ENCODE data around the gene DYNLT5. TPM values are rescaled to one million over a fixed set of nuclear protein-coding genes. Genes with fewer than 3 reads are reported as not detected.

DYNLT5 gene
- total RNA-seq, 1 experiment from 2014 or later, result not detected

- ChIA-PET POLR2A (no interaction called here), CTCF (no interaction called here)
- Histone ChIP-seq H3K4me3 (ENCODE audit: low read depth, low read length) (no peak overlapping the region), H3K4me1 (no peaks in the 10 kb centered on the region), H3K27me3 (replicated peaks; ENCODE audit: control insufficient read depth, insufficient read depth, low read length) (no peaks in the 10 kb centered on the region), H3K9me3 (no peaks in the 10 kb centered on the region), H3K36me3 (ENCODE audit: control insufficient read depth, insufficient read depth, low read length) (no peaks in the 10 kb centered on the region)
- no peaks in the 10 kb centered on the region for H3K4me1 Mint-ChIP-seq (ENCODE audit: low read depth, unreplicated experiment)
- TF ChIP-seq CTCF (IDR thresholded peaks at IDR 0.05; ENCODE audit: insufficient read depth in 1 of 2, low read depth in 1 of 2, low read length in 1 of 2, severe bottlenecking in 1 of 2, unreplicated experiment in 1 of 2), result no peak
- DNase-seq, result no peak
- no peaks in the 10 kb centered on the region for H3K36me3 Mint-ChIP-seq (ENCODE audit: insufficient read depth, unreplicated experiment)
- peaks cover 8% of the 10 kb centered on the region for H3K27me3 Mint-ChIP-seq (ENCODE audit: insufficient read depth, unreplicated experiment)
- H3K27ac Mint-ChIP-seq (ENCODE audit: unreplicated experiment), result no peak overlapping the region
- H3K9me3 Mint-ChIP-seq (ENCODE audit: unreplicated experiment), result no peaks in the 10 kb centered on the region
- no peak overlapping the region for H3K4me3 Mint-ChIP-seq (ENCODE audit: unreplicated experiment)
- BruUV-seq (replicated peaks), result no TSS peak
- intact Hi-C loops (cut with micrococcal nuclease; ENCODE audit: unreplicated experiment), result no loop called here
These were observed 4.8 kb upstream of the DYNLT5 start for GRCh38 chr1:66747501-66747900.

DNA sequence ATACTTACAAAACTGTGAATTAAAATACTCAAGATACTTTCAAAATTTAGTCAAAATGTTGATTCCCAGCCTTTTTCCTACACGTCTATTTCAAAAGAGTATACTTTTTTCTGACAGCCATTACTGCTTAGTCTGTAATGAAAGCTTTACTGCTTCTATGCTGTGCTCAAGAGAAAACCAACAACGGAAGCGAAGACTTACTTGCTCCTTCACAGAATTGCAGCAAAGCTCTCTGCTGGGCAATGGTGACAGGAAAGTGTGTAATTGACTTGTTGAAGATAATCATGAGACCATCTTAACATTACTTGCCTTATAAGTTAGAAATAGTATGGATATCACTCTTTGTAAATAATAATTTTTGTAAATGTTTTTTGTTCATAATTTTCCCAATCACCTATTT, 1.7 kb upstream of the DYNLT5 start:
- CTCF ChIA-PET, result no interaction called here
- BruUV-seq (replicated peaks), result no TSS peak
- H3K36me3 Mint-ChIP-seq (ENCODE audit: insufficient read depth, unreplicated experiment), result no peaks in the 10 kb centered on the region
- peaks cover 8% of the 10 kb centered on the region for H3K27me3 Mint-ChIP-seq (ENCODE audit: insufficient read depth, unreplicated experiment)
- no peaks in the 10 kb centered on the region for H3K4me1 ChIP-seq
- POLR2A ChIA-PET, result no interaction called here
- TF ChIP-seq CTCF (IDR thresholded peaks at IDR 0.05; ENCODE audit: insufficient read depth in 1 of 2, low read depth in 1 of 2, low read length in 1 of 2, severe bottlenecking in 1 of 2, unreplicated experiment in 1 of 2), result no peak
- no peak overlapping the region for H3K4me3 Mint-ChIP-seq (ENCODE audit: unreplicated experiment)
- no peaks in the 10 kb centered on the region for H3K4me1 Mint-ChIP-seq (ENCODE audit: low read depth, unreplicated experiment)
- no peaks in the 10 kb centered on the region for H3K27me3 ChIP-seq (replicated peaks; ENCODE audit: control insufficient read depth, insufficient read depth, low read length)
- H3K36me3 ChIP-seq (ENCODE audit: control insufficient read depth, insufficient read depth, low read length), result no peaks in the 10 kb centered on the region
- H3K9me3 Mint-ChIP-seq (ENCODE audit: unreplicated experiment), result no peaks in the 10 kb centered on the region
- no peaks in the 10 kb centered on the region for H3K9me3 ChIP-seq
- H3K4me3 ChIP-seq (ENCODE audit: low read depth, low read length), result no peak overlapping the region
- intact Hi-C loops (cut with micrococcal nuclease; ENCODE audit: unreplicated experiment), result no loop called here
- DNase-seq, result no peak
- no peak overlapping the region for H3K27ac Mint-ChIP-seq (ENCODE audit: unreplicated experiment)

DNA sequence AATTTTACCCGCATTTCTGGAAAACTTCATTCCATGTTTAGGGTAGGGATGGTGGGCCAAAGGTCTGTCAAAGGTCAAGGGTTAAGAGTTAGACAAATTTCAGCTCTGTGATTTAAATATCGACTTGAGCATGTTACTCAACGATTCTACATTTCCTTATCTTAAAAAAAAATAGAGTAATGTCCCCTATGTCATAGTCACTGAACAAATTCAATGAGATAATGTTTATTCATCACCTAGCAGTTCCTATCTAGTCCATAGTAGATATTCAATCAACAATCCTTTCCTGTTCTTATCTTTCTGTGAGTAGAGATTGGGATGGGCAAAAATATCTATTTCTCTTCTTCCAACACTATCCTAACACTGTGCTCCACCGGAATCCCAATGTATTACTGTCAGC, 1.1 kb upstream of the DYNLT5 start:
- no peaks in the 10 kb centered on the region for H3K4me1 Mint-ChIP-seq (ENCODE audit: low read depth, unreplicated experiment)
- H3K36me3 ChIP-seq (ENCODE audit: control insufficient read depth, insufficient read depth, low read length), result no peaks in the 10 kb centered on the region
- ChIA-PET POLR2A (no interaction called here), CTCF (no interaction called here)
- H3K9me3 ChIP-seq, result no peaks in the 10 kb centered on the region
- H3K27me3 ChIP-seq (replicated peaks; ENCODE audit: control insufficient read depth, insufficient read depth, low read length), result no peaks in the 10 kb centered on the region
- H3K9me3 Mint-ChIP-seq (ENCODE audit: unreplicated experiment), result no peaks in the 10 kb centered on the region
- no peaks in the 10 kb centered on the region for H3K36me3 Mint-ChIP-seq (ENCODE audit: insufficient read depth, unreplicated experiment)
- no TSS peak for BruUV-seq (replicated peaks)
- no peaks in the 10 kb centered on the region for H3K4me1 ChIP-seq
- TF ChIP-seq CTCF (IDR thresholded peaks at IDR 0.05; ENCODE audit: insufficient read depth in 1 of 2, low read depth in 1 of 2, low read length in 1 of 2, severe bottlenecking in 1 of 2, unreplicated experiment in 1 of 2), result no peak
- H3K4me3 Mint-ChIP-seq (ENCODE audit: unreplicated experiment), result no peak overlapping the region
- DNase-seq, result no peak
- intact Hi-C loops (cut with micrococcal nuclease; ENCODE audit: unreplicated experiment), result no loop called here
- no peak overlapping the region for H3K27ac Mint-ChIP-seq (ENCODE audit: unreplicated experiment)
- H3K27me3 Mint-ChIP-seq (ENCODE audit: insufficient read depth, unreplicated experiment), result peaks cover 8% of the 10 kb centered on the region
- H3K4me3 ChIP-seq (ENCODE audit: low read depth, low read length), result no peak overlapping the region
